Measurements from ENCODE around the gene ERN1. TPM values are rescaled to one million over a fixed set of nuclear protein-coding genes. Genes with fewer than 3 reads are reported as not detected.
A peak's percentile ranks its signal among the peaks of the same experiment; 100 is the strongest.
"Not testable (repeated sequence)": the region's sequence is repeated elsewhere in the genome, so short reads cannot be mapped to it uniquely, and the experiment has no call there.

ERN1 gene
- polyA plus RNA-seq (2013, experiment 1 of 2): 3.0 TPM
- polyA plus RNA-seq (2013, experiment 2 of 2): 2.7 TPM

DNA sequence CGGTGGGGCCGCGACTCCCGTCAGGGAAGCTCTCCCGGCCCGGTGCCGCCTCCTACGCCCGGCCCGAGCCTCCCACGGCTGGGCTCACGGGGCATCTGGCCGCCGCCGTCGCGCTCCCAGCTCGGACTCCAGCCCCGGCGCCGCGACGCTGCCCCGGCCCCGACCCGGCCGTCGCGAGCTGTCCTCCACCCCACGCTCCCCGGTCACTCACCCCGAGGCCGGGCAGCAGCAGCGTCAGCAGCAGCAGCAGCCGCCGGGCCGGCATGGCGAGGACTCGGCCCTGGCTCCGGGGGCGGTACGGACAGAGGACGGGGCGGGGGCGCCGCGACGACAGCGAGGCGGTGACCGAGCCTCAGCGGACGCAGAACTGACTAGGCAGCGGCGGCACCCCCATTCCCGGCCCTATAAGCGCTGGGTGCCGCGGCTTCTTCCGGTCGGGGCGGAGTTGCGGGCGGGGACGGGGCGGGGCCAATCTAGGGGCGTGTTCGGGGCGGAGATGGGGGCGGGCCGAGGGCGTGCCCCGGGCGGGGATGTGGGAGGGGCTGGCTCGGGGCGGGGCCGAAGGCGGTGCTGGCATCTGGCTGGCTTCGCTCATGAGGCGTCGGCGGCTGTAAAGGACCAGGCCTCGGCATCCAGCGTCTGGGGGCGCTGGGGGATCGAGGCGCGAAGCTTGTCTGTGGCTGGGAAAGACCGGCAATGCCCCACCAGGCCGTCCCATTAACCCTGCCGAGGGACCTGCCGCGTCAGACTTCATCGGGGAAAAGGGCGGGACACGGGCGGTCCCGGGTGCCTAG is at the start of gene ERN1:
Gene ERN1 (minus strand): TSS at position 380 of the 794 bp plus-strand sequence. CDS start 115 bp downstream, at position 265.
- H3K27ac ChIP-seq (replicated peaks; ENCODE audit: low read length): peak within 1 kb of the TSS; percentile 46
- peak within 1 kb of the TSS; percentile 82 for H4K8ac ChIP-seq (ENCODE audit: low read depth, low read length)
- peaks cover 0 to 2% of the 10 kb centered on the region in 2 donors for H3K9me3 ChIP-seq (replicated peaks in 1 of 2; ENCODE audit: control insufficient read depth in 2 of 2, insufficient read depth in 1 of 2, low read depth in 1 of 2, low read length in 2 of 2)
- no CpG with 5 or more reads among the region's 98 CpGs for WGBS, 2 donors (ENCODE audit: extremely low coverage in 2 of 2, insufficient read length in 2 of 2, insufficient replicate concordance in 1 of 2)
- peak within 1 kb of the TSS; percentile 75 for H3K14ac ChIP-seq (ENCODE audit: low read length)
- H3K36me3 ChIP-seq (replicated peaks in 1 of 2; ENCODE audit: control insufficient read depth in 2 of 2, insufficient read depth in 2 of 2, low read length in 2 of 2): no peaks in the 10 kb centered on the region
- peak within 1 kb of the TSS; percentile 91 for H3K4me2 ChIP-seq (ENCODE audit: insufficient read depth, low read length, poor library complexity, severe bottlenecking)
- H3K27me3 ChIP-seq (ENCODE audit: control insufficient read depth in 3 of 3, insufficient read depth in 3 of 3, low read depth in 1 of 3, low read length in 3 of 3): peaks cover 0 to 14% (median 14%) of the 10 kb centered on the region in 3 experiments
- DNase-seq (ENCODE audit: low spot score): peak; percentile 92
- H3K79me1 ChIP-seq (ENCODE audit: low read depth, low read length): no peaks in the 10 kb centered on the region
- H3K9ac ChIP-seq (ENCODE audit: low read depth, low read length, poor library complexity): peak within 1 kb of the TSS; percentile 91
- H4K91ac ChIP-seq (ENCODE audit: low read depth, low read length, poor library complexity): no peak within 1 kb of the TSS
- H3K23ac ChIP-seq (ENCODE audit: low read depth, low read length, poor library complexity): peak within 1 kb of the TSS; percentile 98
- H3K4ac ChIP-seq (ENCODE audit: low read length): no peak within 1 kb of the TSS
- peak within 1 kb of the TSS; percentile 39 for H2BK5ac ChIP-seq (ENCODE audit: low read length)
- peak within 1 kb of the TSS; percentile 78 to 93 for H3K4me3 ChIP-seq (ENCODE audit: low read length in 2 of 2)
- H3K4me1 ChIP-seq (ENCODE audit: control insufficient read depth in 2 of 2, insufficient read depth in 1 of 2, low read depth in 1 of 2, low read length in 2 of 2): peaks cover 4 to 6% of the 10 kb centered on the region in 2 donors
- no peak within 1 kb of the TSS for H2BK12ac ChIP-seq (ENCODE audit: low read length)
- H2BK15ac ChIP-seq (ENCODE audit: low read length): peak within 1 kb of the TSS; percentile 93
- H2AK5ac ChIP-seq (ENCODE audit: low read depth, low read length): peak within 1 kb of the TSS; percentile 70
- peak within 1 kb of the TSS; percentile 93 for H3K18ac ChIP-seq (ENCODE audit: low read length)
- H2AFZ ChIP-seq (ENCODE audit: low read length): peak within 1 kb of the TSS; percentile 96
- no peak within 1 kb of the TSS for H2BK120ac ChIP-seq (ENCODE audit: low read depth, low read length)

DNA sequence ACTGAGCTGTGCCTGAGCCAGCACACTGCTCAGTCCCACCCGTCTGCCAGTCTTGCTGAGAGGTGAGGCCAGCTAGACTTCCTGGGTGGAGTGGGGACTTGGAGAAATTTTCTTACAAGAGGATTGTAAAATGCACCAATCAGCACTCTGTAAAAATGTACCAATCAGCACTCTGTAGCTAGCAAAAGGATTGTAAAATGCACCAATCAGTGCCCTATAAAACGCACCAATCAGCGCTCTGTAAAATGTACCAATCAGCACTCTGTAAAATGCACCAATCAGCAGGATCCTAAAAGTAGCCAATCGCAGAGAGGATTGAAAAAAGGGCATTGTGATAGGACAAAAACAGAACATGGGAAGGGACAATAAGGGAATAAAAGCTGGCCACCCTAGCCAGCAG is 49.1 kb upstream of the ERN1 start:
- no CpG with 5 or more reads among the region's 4 CpGs for WGBS, 2 donors (ENCODE audit: extremely low coverage in 2 of 2, insufficient read length in 2 of 2, insufficient replicate concordance in 1 of 2)
- not testable (repeated sequence) for H4K91ac ChIP-seq (ENCODE audit: low read depth, low read length, poor library complexity); H3K79me1 ChIP-seq (ENCODE audit: low read depth, low read length)

DNA sequence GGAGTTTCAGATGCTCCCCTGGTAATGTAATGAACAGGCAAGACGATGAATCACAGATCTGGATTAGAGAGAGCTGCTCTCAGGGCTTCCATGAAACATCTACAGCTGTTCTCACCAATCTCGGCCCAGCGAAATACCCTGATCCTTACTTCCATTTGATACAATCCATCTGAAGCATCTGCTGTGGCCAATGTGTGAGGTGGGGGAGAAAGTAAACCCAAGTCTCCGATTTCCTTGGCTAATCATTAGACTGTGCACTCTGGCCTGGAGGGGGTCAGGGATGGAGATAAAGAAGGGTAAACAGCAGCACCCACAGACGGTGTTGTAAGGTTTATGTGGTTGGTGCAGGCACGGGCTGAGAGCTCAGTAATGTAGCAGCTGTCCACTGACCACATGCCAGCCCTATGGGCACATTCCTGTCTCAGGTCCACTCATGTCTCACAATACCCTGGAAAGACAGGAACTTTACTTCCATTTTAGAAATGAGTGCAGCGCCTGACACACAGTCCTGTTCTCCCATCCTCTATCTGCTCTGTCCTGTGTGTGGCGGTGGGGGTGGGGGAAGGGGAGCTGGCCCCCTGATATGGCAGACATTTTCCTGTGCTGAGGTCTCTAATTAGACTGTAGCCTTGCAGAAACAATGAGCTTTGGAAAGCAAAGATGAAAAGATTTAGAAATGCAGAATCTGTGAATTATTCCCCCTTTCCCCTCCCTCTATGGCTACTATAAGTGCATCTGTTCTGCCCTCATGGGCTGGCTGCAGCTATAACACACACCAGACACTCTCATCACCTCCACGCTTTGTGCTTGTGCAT is 48.3 kb upstream of the ERN1 start:
- Histone ChIP-seq H3K27me3 (ENCODE audit: control insufficient read depth in 3 of 3, insufficient read depth in 3 of 3, low read depth in 1 of 3, low read length in 3 of 3) (no peaks in the 10 kb centered on the region), H3K4me3 (ENCODE audit: low read length in 2 of 2) (peak overlapping the region in 1 of 2 donors; percentile 17), H4K91ac (ENCODE audit: low read depth, low read length, poor library complexity) (no peak overlapping the region), H3K23ac (ENCODE audit: low read depth, low read length, poor library complexity) (no peak overlapping the region), H3K4me2 (ENCODE audit: insufficient read depth, low read length, poor library complexity, severe bottlenecking) (no peak overlapping the region), H4K8ac (ENCODE audit: low read depth, low read length) (no peak overlapping the region), H2BK15ac (ENCODE audit: low read length) (no peak overlapping the region), H2AFZ (ENCODE audit: low read length) (no peak overlapping the region), H3K4ac (ENCODE audit: low read length) (no peak overlapping the region), H2AK5ac (ENCODE audit: low read depth, low read length) (no peak overlapping the region), H2BK120ac (ENCODE audit: low read depth, low read length) (no peak overlapping the region), H2BK5ac (ENCODE audit: low read length) (no peak overlapping the region), H3K4me1 (ENCODE audit: control insufficient read depth in 2 of 2, insufficient read depth in 1 of 2, low read depth in 1 of 2, low read length in 2 of 2) (peaks cover 0 to 3% of the 10 kb centered on the region in 2 donors), H3K79me1 (ENCODE audit: low read depth, low read length) (no peaks in the 10 kb centered on the region), H3K27ac (replicated peaks; ENCODE audit: low read length) (no peak overlapping the region), H3K9ac (ENCODE audit: low read depth, low read length, poor library complexity) (peak overlapping the region; percentile 13), H2BK12ac (ENCODE audit: low read length) (no peak overlapping the region), H3K9me3 (replicated peaks in 1 of 2; ENCODE audit: control insufficient read depth in 2 of 2, insufficient read depth in 1 of 2, low read depth in 1 of 2, low read length in 2 of 2) (peaks cover 0 to 1% of the 10 kb centered on the region in 2 donors), H3K18ac (ENCODE audit: low read length) (no peak overlapping the region), H3K36me3 (replicated peaks in 1 of 2; ENCODE audit: control insufficient read depth in 2 of 2, insufficient read depth in 2 of 2, low read length in 2 of 2) (peaks cover 0 to 28% of the 10 kb centered on the region in 2 donors), H3K14ac (ENCODE audit: low read length) (no peak overlapping the region)
- WGBS, 2 donors (ENCODE audit: extremely low coverage in 2 of 2, insufficient read length in 2 of 2, insufficient replicate concordance in 1 of 2): no CpG with 5 or more reads among the region's 9 CpGs
- DNase-seq (ENCODE audit: low spot score): no peak

More for the DNA sequence above, 49.1 kb upstream of the ERN1 start:
- H3K18ac ChIP-seq (ENCODE audit: low read length); H2BK12ac ChIP-seq (ENCODE audit: low read length); DNase-seq (ENCODE audit: low spot score); H3K4ac ChIP-seq (ENCODE audit: low read length); H2AK5ac ChIP-seq (ENCODE audit: low read depth, low read length); H3K14ac ChIP-seq (ENCODE audit: low read length); H2BK15ac ChIP-seq (ENCODE audit: low read length); H3K4me1 ChIP-seq (ENCODE audit: control insufficient read depth in 2 of 2, insufficient read depth in 1 of 2, low read depth in 1 of 2, low read length in 2 of 2); H4K8ac ChIP-seq (ENCODE audit: low read depth, low read length); H3K4me2 ChIP-seq (ENCODE audit: insufficient read depth, low read length, poor library complexity, severe bottlenecking); H2BK120ac ChIP-seq (ENCODE audit: low read depth, low read length); H2AFZ ChIP-seq (ENCODE audit: low read length); H3K23ac ChIP-seq (ENCODE audit: low read depth, low read length, poor library complexity); H3K27ac ChIP-seq (replicated peaks; ENCODE audit: low read length); H3K9me3 ChIP-seq (replicated peaks in 1 of 2; ENCODE audit: control insufficient read depth in 2 of 2, insufficient read depth in 1 of 2, low read depth in 1 of 2, low read length in 2 of 2); H3K4me3 ChIP-seq (ENCODE audit: low read length in 2 of 2); H2BK5ac ChIP-seq (ENCODE audit: low read length); H3K27me3 ChIP-seq (ENCODE audit: control insufficient read depth in 3 of 3, insufficient read depth in 3 of 3, low read depth in 1 of 3, low read length in 3 of 3): not testable (repeated sequence)
- Histone ChIP-seq H3K36me3 (replicated peaks in 1 of 2; ENCODE audit: control insufficient read depth in 2 of 2, insufficient read depth in 2 of 2, low read length in 2 of 2) (peaks cover 0 to 28% of the 10 kb centered on the region in 2 donors), H3K9ac (ENCODE audit: low read depth, low read length, poor library complexity) (peak overlapping the region; percentile 13)
